Prostate gland (tissue), 2 donors: ENCODE data around the gene FCHO2.

ENCODE experiments used
- POLR2A ChIP-seq: fragments of 450-650 bp; IDR thresholded peaks from one replicate; pipeline ENCODE4 v1.6.1; 2016; ENCODE audit warnings: antibody characterized with exemption, mild to moderate bottlenecking
- POLR2AphosphoS5 ChIP-seq: sonication (generic); formaldehyde crosslinking; IDR thresholded peaks from one replicate; pipeline ENCODE4 v1.6.1; 2017; ENCODE audit warnings: antibody characterized with exemption
- TF ChIP-seq, protein P1 (sequence below), 4 experiments: fragments of 200-600 bp in 2 of 4; fragments of 450-650 bp in 2 of 4; sonication (generic) in 2 of 4; IDR thresholded peaks; 1 replicate in 3 of 4; 2 replicates in 1 of 4; pipeline ENCODE4 v1.5.1; 2016 to 2019; ENCODE audit warnings: antibody characterized with exemption in 4 of 4, mild to moderate bottlenecking in 2 of 4, moderate library complexity in 2 of 4

DNA sequence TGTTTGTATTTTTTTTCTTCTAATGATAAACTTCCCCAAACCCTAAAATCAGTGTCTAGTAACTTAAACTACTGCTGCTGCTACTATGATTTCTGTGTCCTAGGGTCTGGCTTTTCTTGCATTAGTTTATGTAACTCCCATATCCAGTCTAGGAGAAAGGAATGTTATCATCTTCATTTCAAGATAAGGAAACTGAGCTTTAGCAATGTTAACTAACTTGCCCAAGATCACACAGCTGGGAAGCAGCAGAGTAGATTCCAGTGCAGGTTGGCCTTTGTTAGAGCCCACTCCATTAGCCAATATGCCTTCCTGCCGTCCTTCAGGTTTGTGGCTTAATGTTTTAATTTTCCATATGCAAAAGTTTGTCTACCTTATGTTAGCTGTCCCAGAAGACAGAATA, 175.0 kb downstream of the FCHO2 start:
- no peak for TF ChIP-seq POLR2AphosphoS5
- TF ChIP-seq, protein P1, sequence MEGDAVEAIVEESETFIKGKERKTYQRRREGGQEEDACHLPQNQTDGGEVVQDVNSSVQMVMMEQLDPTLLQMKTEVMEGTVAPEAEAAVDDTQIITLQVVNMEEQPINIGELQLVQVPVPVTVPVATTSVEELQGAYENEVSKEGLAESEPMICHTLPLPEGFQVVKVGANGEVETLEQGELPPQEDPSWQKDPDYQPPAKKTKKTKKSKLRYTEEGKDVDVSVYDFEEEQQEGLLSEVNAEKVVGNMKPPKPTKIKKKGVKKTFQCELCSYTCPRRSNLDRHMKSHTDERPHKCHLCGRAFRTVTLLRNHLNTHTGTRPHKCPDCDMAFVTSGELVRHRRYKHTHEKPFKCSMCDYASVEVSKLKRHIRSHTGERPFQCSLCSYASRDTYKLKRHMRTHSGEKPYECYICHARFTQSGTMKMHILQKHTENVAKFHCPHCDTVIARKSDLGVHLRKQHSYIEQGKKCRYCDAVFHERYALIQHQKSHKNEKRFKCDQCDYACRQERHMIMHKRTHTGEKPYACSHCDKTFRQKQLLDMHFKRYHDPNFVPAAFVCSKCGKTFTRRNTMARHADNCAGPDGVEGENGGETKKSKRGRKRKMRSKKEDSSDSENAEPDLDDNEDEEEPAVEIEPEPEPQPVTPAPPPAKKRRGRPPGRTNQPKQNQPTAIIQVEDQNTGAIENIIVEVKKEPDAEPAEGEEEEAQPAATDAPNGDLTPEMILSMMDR (IDR thresholded peaks at IDR 0.05): no peak
- no peak for TF ChIP-seq POLR2A
